OCI-LY1 (cell line): ENCODE results near the gene MGAT3.

Source experiments
- H2AFZ ChIP-seq: fragments of 200-600 bp; sonication (generic), shearing (Covaris generic); 2 replicates; pipeline ENCODE4 v1.6.0; 2014; ENCODE audit warnings: antibody characterized with exemption, mild to moderate bottlenecking, low read length
- H3F3A ChIP-seq: fragments of 200-600 bp; sonication (generic), shearing (Covaris generic); 2 replicates; pipeline ENCODE4 v1.6.0; 2014; ENCODE audit warnings: mild to moderate bottlenecking, antibody characterized with exemption, low read length, moderate library complexity; ENCODE audit not compliant: insufficient read depth
- H3K27ac ChIP-seq: fragments of 200-600 bp; sonication (generic); 2 replicates; pipeline ENCODE4 v1.5.1; 2014; ENCODE audit warnings: low read length, mixed run types, mild to moderate bottlenecking, low read depth; ENCODE audit not compliant: poor library complexity, severe bottlenecking
- H3K27me3 ChIP-seq: fragments of 200-600 bp; sonication (generic); 2 replicates; pipeline ENCODE4 v1.6.0; 2014; ENCODE audit warnings: antibody characterized with exemption, mild to moderate bottlenecking, low read length, moderate library complexity; ENCODE audit not compliant: insufficient read depth
- H3K36me3 ChIP-seq: fragments of 200-600 bp; sonication (generic); 2 replicates; pipeline ENCODE4 v1.6.1; 2014; ENCODE audit warnings: mild to moderate bottlenecking, antibody characterized with exemption, low read length, moderate library complexity, mixed read lengths; ENCODE audit not compliant: insufficient read depth
- H3K4me1 ChIP-seq: fragments of 200-600 bp; sonication (generic); 2 replicates; pipeline ENCODE4 v1.5.1; 2014; ENCODE audit warnings: mild to moderate bottlenecking, low read length, moderate library complexity; ENCODE audit not compliant: insufficient read depth, severe bottlenecking
- H3K4me2 ChIP-seq: fragments of 200-600 bp; sonication (generic), shearing (Covaris generic); 2 replicates; pipeline ENCODE4 v1.6.1; 2014; ENCODE audit warnings: low read length
- H3K4me3 ChIP-seq: fragments of 200-600 bp; sonication (generic); 2 replicates; pipeline ENCODE4 v1.5.1; 2014; ENCODE audit warnings: low read length, low read depth, mild to moderate bottlenecking, mixed read lengths; ENCODE audit not compliant: poor library complexity, severe bottlenecking
- H3K79me2 ChIP-seq: fragments of 200-600 bp; shearing (Covaris generic); 2 replicates; pipeline ENCODE4 v1.6.1; 2016; ENCODE audit warnings: mixed run types, low read length, mixed read lengths; ENCODE audit not compliant: insufficient read depth
- H3K9ac ChIP-seq: fragments of 200-600 bp; sonication (generic), shearing (Covaris generic); 2 replicates; pipeline ENCODE4 v1.6.1; 2014; ENCODE audit warnings: mild to moderate bottlenecking, low read length, mixed read lengths
- H3K9me2 ChIP-seq: fragments of 200-600 bp; sonication (generic), shearing (Covaris generic); 2 replicates; pipeline ENCODE4 v1.6.1; 2014; ENCODE audit warnings: low read depth, mild to moderate bottlenecking, low read length, mixed read lengths
- H3K9me3 ChIP-seq: fragments of 200-600 bp; shearing (Covaris generic); 2 replicates; pipeline ENCODE4 v1.6.1; 2014; ENCODE audit warnings: low read length, mixed read lengths
- H4K20me1 ChIP-seq: fragments of 200-600 bp; sonication (generic), shearing (Covaris generic); 2 replicates; pipeline ENCODE4 v1.6.0; 2016; ENCODE audit warnings: mild to moderate bottlenecking, low read length; ENCODE audit not compliant: insufficient read depth
- EZH2 ChIP-seq: fragments of 200-600 bp; sonication (generic), shearing (Covaris generic); IDR thresholded peaks from 2 replicates; pipeline ENCODE4 v1.8.0; 2017; ENCODE audit warnings: borderline replicate concordance, mixed run types, mild to moderate bottlenecking, antibody characterized with exemption, low read length, moderate library complexity, mixed read lengths
- TF ChIP-seq, protein P1 (sequence below): fragments of 200-600 bp; sonication (generic), shearing (Covaris generic); IDR thresholded peaks from 2 replicates; pipeline ENCODE4 v1.5.1; 2017; ENCODE audit warnings: mild to moderate bottlenecking, antibody characterized with exemption, low read length, moderate library complexity, mixed read lengths

MGAT3 gene

DNA sequence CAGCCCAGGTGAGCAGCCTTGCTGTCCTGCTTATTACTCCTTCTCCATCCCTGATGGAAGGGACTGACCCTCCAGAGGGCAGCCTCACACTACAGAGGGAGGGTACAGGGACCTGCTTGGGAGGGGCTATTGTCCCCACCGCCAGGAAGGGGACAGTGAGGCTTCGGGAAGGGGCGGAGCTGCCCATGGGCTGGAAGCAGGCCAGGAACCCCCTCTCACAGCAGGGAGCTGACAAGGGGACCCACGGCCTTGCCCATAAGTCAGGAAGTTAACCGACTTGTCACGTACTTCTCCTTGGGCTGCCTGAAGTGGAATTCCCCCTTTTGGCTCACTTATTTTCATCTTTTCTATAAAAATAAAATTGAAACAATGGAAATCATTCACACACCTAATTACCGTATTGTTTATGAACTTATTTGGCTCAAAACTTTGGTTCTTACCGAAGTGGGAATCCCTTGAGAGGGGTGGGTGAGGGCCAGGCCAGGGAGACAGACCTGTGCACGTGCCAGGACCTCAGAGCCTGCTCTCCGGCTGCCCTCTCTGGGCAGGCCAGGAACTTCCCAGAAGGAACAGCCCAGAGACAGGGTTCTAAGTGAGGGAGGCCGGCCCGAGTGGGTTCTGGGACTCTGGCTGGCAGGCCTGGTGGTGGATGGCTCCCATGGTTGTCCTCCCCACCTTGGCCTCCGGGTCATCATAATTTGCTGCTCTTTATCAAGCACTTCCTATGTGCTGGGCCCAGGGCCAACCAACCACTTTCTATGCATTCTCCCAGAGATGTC lies 5.8 kb downstream of the MGAT3 start:
- Histone ChIP-seq H3F3A (peaks cover 4% of the 10 kb centered on the region), H3K9me2 (no peaks in the 10 kb centered on the region), H3K27ac (peak overlapping the region; percentile 98), H3K9me3 (no peaks in the 10 kb centered on the region), H2AFZ (no peak overlapping the region), H3K4me1 (peaks cover 97% of the 10 kb centered on the region), H3K79me2 (peaks cover 37% of the 10 kb centered on the region), H3K36me3 (peaks cover 47% of the 10 kb centered on the region; the same call in 1 of the 2 replicates), H4K20me1 (no peaks in the 10 kb centered on the region), H3K4me2 (peak overlapping the region; percentile 55), H3K9ac (peak overlapping the region; percentile 53; the same call in 1 of the 2 replicates), H3K27me3 (no peaks in the 10 kb centered on the region), H3K4me3 (peak overlapping the region; percentile 16)
- TF ChIP-seq, protein P1, sequence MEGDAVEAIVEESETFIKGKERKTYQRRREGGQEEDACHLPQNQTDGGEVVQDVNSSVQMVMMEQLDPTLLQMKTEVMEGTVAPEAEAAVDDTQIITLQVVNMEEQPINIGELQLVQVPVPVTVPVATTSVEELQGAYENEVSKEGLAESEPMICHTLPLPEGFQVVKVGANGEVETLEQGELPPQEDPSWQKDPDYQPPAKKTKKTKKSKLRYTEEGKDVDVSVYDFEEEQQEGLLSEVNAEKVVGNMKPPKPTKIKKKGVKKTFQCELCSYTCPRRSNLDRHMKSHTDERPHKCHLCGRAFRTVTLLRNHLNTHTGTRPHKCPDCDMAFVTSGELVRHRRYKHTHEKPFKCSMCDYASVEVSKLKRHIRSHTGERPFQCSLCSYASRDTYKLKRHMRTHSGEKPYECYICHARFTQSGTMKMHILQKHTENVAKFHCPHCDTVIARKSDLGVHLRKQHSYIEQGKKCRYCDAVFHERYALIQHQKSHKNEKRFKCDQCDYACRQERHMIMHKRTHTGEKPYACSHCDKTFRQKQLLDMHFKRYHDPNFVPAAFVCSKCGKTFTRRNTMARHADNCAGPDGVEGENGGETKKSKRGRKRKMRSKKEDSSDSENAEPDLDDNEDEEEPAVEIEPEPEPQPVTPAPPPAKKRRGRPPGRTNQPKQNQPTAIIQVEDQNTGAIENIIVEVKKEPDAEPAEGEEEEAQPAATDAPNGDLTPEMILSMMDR: no peak; the same call in 1 of the 2 replicates
- TF ChIP-seq EZH2: no peak

DNA sequence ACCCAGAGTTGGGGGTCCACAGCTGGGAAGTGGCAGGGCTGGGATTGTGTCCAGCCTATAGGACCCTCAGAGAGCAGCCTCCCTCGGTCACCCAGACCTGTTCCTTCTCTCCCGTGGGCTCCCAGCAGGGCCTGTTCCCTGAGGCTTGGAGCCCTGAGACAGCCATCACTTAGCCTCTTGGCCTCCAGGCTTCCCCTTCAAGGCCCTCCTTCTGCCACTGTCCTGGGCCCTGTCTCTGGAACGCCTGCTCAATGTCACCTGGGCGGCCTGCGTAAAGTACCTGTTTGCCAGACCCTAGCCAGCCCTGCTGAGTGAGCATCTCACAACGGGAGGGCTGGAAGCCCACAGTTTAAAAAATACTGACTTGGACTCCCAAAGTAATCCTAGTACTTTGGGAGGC lies 6.5 kb downstream of the MGAT3 start:
- TF ChIP-seq, protein P1: no peak
- TF ChIP-seq EZH2: no peak
- Histone ChIP-seq H3K4me1 (peaks cover 100% of the 10 kb centered on the region), H3K9me3 (no peaks in the 10 kb centered on the region), H3K9me2 (no peaks in the 10 kb centered on the region), H3K9ac (peak overlapping the region; percentile 53; the same call in 1 of the 2 replicates), H2AFZ (no peak overlapping the region), H3F3A (peaks cover 4% of the 10 kb centered on the region), H4K20me1 (no peaks in the 10 kb centered on the region), H3K36me3 (peaks cover 51% of the 10 kb centered on the region; the same call in 1 of the 2 replicates), H3K79me2 (peaks cover 32% of the 10 kb centered on the region), H3K27ac (peak overlapping the region; percentile 98), H3K4me2 (peak overlapping the region; percentile 55; the same call in 1 of the 2 replicates), H3K4me3 (peak overlapping the region; percentile 8), H3K27me3 (no peaks in the 10 kb centered on the region)

DNA sequence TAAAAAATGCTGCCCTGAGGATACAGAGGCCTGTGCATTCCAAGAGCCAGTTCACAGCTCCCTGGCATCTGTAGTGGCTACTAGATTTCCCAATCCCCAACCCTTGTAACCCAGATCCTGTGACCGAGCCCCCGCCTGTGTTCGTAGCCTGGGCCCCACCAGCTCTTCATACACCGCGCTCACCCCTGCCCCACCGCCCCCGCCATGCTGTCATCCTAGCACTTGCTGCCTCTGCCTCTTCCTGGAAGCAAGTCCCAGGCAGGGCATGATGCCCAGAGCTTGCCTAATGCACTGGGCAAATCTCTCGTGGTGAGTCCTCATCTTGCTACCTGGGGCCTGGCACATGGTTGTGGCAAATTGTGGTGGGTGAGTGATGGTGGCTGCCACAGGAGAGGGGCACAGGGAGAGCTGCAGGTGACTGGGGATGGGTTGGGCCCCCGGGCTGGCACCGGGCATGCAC lies 7.1 kb downstream of the MGAT3 start:
- no peak for TF ChIP-seq EZH2
- TF ChIP-seq, protein P1: no peak
- H2AFZ ChIP-seq: no peak overlapping the region
- peak overlapping the region; percentile 55 for H3K4me2 ChIP-seq
- peaks cover 4% of the 10 kb centered on the region for H3F3A ChIP-seq
- H3K9me2 ChIP-seq: no peaks in the 10 kb centered on the region
- H3K4me3 ChIP-seq: peak overlapping the region; percentile 3
- no peaks in the 10 kb centered on the region for H3K27me3 ChIP-seq
- no peaks in the 10 kb centered on the region for H4K20me1 ChIP-seq
- peak overlapping the region; percentile 98 for H3K27ac ChIP-seq
- H3K79me2 ChIP-seq: peaks cover 26% of the 10 kb centered on the region
- peaks cover 100% of the 10 kb centered on the region for H3K4me1 ChIP-seq
- peaks cover 51% of the 10 kb centered on the region; the same call in 1 of the 2 replicates for H3K36me3 ChIP-seq
- H3K9ac ChIP-seq: peak overlapping the region; percentile 53; the same call in 1 of the 2 replicates
- H3K9me3 ChIP-seq: no peaks in the 10 kb centered on the region
